SK-N-MC (cell line): ENCODE results near the gene NT5DC3.

ENCODE experiments used
- EZH2 ChIP-seq: fragments of 200-600 bp; sonication (generic); IDR thresholded peaks from one replicate; pipeline ENCODE4 v1.6.1; 2017; ENCODE audit warnings: antibody characterized with exemption
- FOXP2 ChIP-seq: optimal IDR thresholded peaks from 2 replicates; pipeline ENCODE3; 2011; ENCODE audit warnings: mild to moderate bottlenecking, moderate library complexity; ENCODE audit not compliant: insufficient read depth; ENCODE audit errors: extremely low read length, control extremely low read depth
- POLR2AphosphoS5 ChIP-seq: IDR thresholded peaks from 2 replicates; pipeline ENCODE4 v1.6.1; 2012; ENCODE audit warnings: mild to moderate bottlenecking, low read depth, low read length, borderline replicate concordance

DNA sequence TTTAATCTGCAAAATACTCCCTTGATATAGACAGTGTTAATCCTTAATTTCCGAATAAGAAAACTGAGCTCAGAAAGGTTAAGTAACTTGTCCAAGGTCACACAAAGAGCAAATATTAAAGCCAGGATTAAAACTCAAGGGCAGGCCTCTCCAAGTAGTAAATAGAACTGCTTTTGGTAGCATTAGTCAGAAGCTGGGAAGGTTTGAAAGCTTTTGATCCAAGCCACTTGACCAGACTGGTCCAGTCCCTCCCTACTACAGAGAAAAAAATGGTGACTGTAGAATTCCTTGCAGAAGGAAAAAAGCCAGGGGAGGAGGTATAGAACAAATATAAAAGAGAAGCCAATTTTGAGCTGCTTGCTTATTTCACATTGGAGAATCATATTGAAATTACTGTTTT, 111.5 kb downstream of the NT5DC3 start:
- TF ChIP-seq POLR2AphosphoS5 (no peak), EZH2 (no peak), FOXP2 (no peak)
